ENCODE results near the gene ABCA3. TPM values are rescaled to one million over a fixed set of nuclear protein-coding genes. Genes with fewer than 3 reads are reported as not detected.

The ABCA3 gene
- total RNA-seq, 1 donor from 2014 or later: 3.1 TPM

GRCh38 chr16:2319606-2320005 lies 20.9 kb downstream of the ABCA3 start:
- H3K4me3 Mint-ChIP-seq: no peak overlapping the region
- no peak overlapping the region for H3K27ac Mint-ChIP-seq
- TF ChIP-seq CTCF (IDR thresholded peaks at IDR 0.05): no peak
- ATAC-seq (ENCODE audit: low read depth): no peak
- intact Hi-C loops (cut with micrococcal nuclease): no loop called here
- no peaks in the 10 kb centered on the region for H3K4me1 Mint-ChIP-seq
- H3K27me3 Mint-ChIP-seq: no peaks in the 10 kb centered on the region
- DNase-seq: no peak
- no peaks in the 10 kb centered on the region for H3K9me3 Mint-ChIP-seq
- ChIA-PET POLR2A (no interaction called here), CTCF (no interaction called here)
- peaks cover 3% of the 10 kb centered on the region for H3K36me3 Mint-ChIP-seq (ENCODE audit: low read depth)

GRCh38 chr16:2317231-2318020 lies 23.1 kb downstream of the ABCA3 start:
- intact Hi-C loops (cut with micrococcal nuclease): no loop called here
- H3K36me3 Mint-ChIP-seq (ENCODE audit: low read depth): no peaks in the 10 kb centered on the region
- H3K27me3 Mint-ChIP-seq: no peaks in the 10 kb centered on the region
- H3K27ac Mint-ChIP-seq: no peak overlapping the region
- no peak for TF ChIP-seq CTCF (IDR thresholded peaks at IDR 0.05)
- H3K9me3 Mint-ChIP-seq: no peaks in the 10 kb centered on the region
- no peak overlapping the region for H3K4me3 Mint-ChIP-seq
- no peak for DNase-seq
- ATAC-seq (ENCODE audit: low read depth): no peak
- H3K4me1 Mint-ChIP-seq: no peaks in the 10 kb centered on the region
- ChIA-PET CTCF (no interaction called here), POLR2A (interaction anchor here (0.7 kb wide), 1 partner anchor 44 kb away, joined by 4 read pairs; no protein-coding TSS in a partner anchor)

GRCh38 chr16:2308089-2308962 lies 32.2 kb downstream of the ABCA3 start:
- Mint-ChIP-seq H3K27ac (no peak overlapping the region), H3K9me3 (no peaks in the 10 kb centered on the region), H3K4me3 (no peak overlapping the region), H3K36me3 (ENCODE audit: low read depth) (no peaks in the 10 kb centered on the region), H3K27me3 (no peaks in the 10 kb centered on the region), H3K4me1 (no peaks in the 10 kb centered on the region)
- POLR2A ChIA-PET: no interaction called here
- DNase-seq (no peak), ATAC-seq (ENCODE audit: low read depth) (no peak)
- no peak for TF ChIP-seq CTCF (IDR thresholded peaks at IDR 0.05)
- intact Hi-C loops (cut with micrococcal nuclease): no loop called here
- CTCF ChIA-PET: no interaction called here

- no peak for ATAC-seq (ENCODE audit: low read depth)
- H3K27ac Mint-ChIP-seq: no peak overlapping the region
- H3K4me3 Mint-ChIP-seq: no peak overlapping the region
- H3K27me3 Mint-ChIP-seq: no peaks in the 10 kb centered on the region
- ChIA-PET POLR2A (no interaction called here), CTCF (no interaction called here)
- no peaks in the 10 kb centered on the region for H3K36me3 Mint-ChIP-seq (ENCODE audit: low read depth)
- H3K9me3 Mint-ChIP-seq: no peaks in the 10 kb centered on the region
- H3K4me1 Mint-ChIP-seq: no peaks in the 10 kb centered on the region
- intact Hi-C loops (cut with micrococcal nuclease): no loop called here
- no peak for TF ChIP-seq CTCF (IDR thresholded peaks at IDR 0.05)
- DNase-seq: no peak
Measured at GRCh38 chr16:2299915-2300192, 40.7 kb downstream of the ABCA3 start.

- no peak for ATAC-seq (ENCODE audit: low read depth)
- Mint-ChIP-seq H3K27ac (no peak overlapping the region), H3K9me3 (no peaks in the 10 kb centered on the region), H3K4me1 (no peaks in the 10 kb centered on the region), H3K27me3 (no peaks in the 10 kb centered on the region), H3K4me3 (no peak overlapping the region), H3K36me3 (ENCODE audit: low read depth) (no peaks in the 10 kb centered on the region)
- POLR2A ChIA-PET: no interaction called here
- CTCF ChIA-PET: no interaction called here
- intact Hi-C loops (cut with micrococcal nuclease): no loop called here
- no peak for TF ChIP-seq CTCF (IDR thresholded peaks at IDR 0.05)
- DNase-seq: no peak
Measured at GRCh38 chr16:2299121-2299914, 41.2 kb downstream of the ABCA3 start.

Data from activated B cell treated with CpG ODN at 0.5 μM for 24 hours (primary cell).